ENCODE data around the gene TSHR.

Gene TSHR

GRCh38 chr14:81193924-81194633, 238.7 kb downstream of the TSHR start:
- no peak for DNase-seq
